ENCODE data around the gene CLMP. TPM values are rescaled to one million over a fixed set of nuclear protein-coding genes. Genes with fewer than 3 reads are reported as not detected.

Gene CLMP
- total and polyA plus RNA-seq, 9 of the 15 experiments (the other 6 are each of a cell fraction or from before 2014, with no cell fraction given) = 0.02 to 0.15 (median 0.03) TPM; not detected in 6

DNA sequence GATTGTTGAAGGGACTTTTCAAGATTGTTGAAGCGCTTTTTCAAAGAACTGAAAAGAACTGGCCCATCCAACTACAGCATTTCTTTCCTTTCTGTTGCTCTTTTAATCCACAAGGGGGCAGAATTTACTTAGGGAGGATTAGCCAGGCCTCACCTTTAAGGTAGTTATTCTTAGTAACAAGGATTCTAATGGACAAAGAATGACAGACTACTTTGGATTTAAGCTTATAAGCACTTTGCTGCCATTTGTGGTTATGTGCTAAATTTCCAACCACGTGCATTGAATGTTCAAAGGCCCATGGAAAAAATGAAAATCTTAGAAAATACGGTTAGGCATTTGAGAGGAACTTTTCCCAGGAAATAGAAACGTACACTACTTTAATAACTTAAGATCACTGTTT is 83.6 kb downstream of the CLMP start (continued):
- TF ChIP-seq, protein P1, sequence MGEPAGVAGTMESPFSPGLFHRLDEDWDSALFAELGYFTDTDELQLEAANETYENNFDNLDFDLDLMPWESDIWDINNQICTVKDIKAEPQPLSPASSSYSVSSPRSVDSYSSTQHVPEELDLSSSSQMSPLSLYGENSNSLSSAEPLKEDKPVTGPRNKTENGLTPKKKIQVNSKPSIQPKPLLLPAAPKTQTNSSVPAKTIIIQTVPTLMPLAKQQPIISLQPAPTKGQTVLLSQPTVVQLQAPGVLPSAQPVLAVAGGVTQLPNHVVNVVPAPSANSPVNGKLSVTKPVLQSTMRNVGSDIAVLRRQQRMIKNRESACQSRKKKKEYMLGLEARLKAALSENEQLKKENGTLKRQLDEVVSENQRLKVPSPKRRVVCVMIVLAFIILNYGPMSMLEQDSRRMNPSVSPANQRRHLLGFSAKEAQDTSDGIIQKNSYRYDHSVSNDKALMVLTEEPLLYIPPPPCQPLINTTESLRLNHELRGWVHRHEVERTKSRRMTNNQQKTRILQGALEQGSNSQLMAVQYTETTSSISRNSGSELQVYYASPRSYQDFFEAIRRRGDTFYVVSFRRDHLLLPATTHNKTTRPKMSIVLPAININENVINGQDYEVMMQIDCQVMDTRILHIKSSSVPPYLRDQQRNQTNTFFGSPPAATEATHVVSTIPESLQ (CRISPR knock-in tag; IDR thresholded peaks at IDR 0.05) = no peak
- TF ChIP-seq, protein P2, sequence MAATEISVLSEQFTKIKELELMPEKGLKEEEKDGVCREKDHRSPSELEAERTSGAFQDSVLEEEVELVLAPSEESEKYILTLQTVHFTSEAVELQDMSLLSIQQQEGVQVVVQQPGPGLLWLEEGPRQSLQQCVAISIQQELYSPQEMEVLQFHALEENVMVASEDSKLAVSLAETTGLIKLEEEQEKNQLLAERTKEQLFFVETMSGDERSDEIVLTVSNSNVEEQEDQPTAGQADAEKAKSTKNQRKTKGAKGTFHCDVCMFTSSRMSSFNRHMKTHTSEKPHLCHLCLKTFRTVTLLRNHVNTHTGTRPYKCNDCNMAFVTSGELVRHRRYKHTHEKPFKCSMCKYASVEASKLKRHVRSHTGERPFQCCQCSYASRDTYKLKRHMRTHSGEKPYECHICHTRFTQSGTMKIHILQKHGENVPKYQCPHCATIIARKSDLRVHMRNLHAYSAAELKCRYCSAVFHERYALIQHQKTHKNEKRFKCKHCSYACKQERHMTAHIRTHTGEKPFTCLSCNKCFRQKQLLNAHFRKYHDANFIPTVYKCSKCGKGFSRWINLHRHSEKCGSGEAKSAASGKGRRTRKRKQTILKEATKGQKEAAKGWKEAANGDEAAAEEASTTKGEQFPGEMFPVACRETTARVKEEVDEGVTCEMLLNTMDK (IDR thresholded peaks at IDR 0.05; ENCODE audit: borderline replicate concordance, insufficient read depth, low read depth, low read length, poor library complexity, severe bottlenecking) = peak; percentile 54

DNA sequence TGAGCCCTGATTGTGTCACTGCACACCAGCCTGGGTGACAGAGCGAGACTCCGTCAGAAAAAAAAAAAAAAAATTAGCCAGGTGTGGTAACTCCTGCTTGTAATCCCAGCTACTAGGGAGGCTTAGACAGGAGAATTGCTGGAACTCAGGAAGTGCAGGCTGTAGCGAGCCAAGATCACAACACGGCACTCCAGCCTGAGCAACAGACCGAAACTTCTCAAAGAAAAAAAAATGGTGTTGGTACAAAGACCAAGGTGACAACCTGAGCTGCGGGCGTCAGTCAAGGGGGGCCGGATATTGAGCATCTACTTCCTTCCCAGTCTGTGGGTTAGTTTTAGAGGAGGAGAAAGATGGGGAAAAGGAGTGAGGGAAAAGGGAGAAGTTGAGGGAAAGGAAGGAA is 84.7 kb downstream of the CLMP start:
- H2AFZ ChIP-seq (ENCODE audit: low read depth, low read length) = no peak overlapping the region
- TF ChIP-seq RHOXF2B (CRISPR knock-in tag; conservative IDR thresholded peaks at IDR 0.05) (no peak), ZNF57 (CRISPR knock-in tag; IDR thresholded peaks at IDR 0.05) (no peak), CHCHD3 (CRISPR knock-in tag; IDR thresholded peaks at IDR 0.05) (no peak)
- TF ChIP-seq, protein P3, sequence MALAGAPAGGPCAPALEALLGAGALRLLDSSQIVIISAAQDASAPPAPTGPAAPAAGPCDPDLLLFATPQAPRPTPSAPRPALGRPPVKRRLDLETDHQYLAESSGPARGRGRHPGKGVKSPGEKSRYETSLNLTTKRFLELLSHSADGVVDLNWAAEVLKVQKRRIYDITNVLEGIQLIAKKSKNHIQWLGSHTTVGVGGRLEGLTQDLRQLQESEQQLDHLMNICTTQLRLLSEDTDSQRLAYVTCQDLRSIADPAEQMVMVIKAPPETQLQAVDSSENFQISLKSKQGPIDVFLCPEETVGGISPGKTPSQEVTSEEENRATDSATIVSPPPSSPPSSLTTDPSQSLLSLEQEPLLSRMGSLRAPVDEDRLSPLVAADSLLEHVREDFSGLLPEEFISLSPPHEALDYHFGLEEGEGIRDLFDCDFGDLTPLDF (CRISPR knock-in tag; IDR thresholded peaks at IDR 0.05) = no peak
- 3% methylated on average over 7 of the region's 8 CpGs for WGBS (ENCODE audit: insufficient coverage, low coverage, missing lambda C conversion rate)
- H3K9me3 ChIP-seq (replicated peaks; ENCODE audit: control insufficient read depth, insufficient read depth, low read depth, low read length) = no peaks in the 10 kb centered on the region
- intact Hi-C loops (cut with micrococcal nuclease) (loop anchor here (2.0 to 5.0 kb wide), 2 partner anchors 152 to 368 kb away; no protein-coding TSS in a partner anchor), in situ Hi-C loops (cut with MboI) (loop anchor here (25.0 kb wide), 1 partner anchor 377 kb away; no protein-coding TSS in a partner anchor)
- H3K9ac ChIP-seq (ENCODE audit: insufficient read depth in 1 of 2, low read depth in 2 of 2, low read length in 2 of 2) = no peak overlapping the region
- H3K27me3 ChIP-seq (ENCODE audit: control insufficient read depth in 2 of 2, insufficient read depth in 2 of 2, low read length in 2 of 2) = peaks cover 21 to 34% of the 10 kb centered on the region in 2 experiments; a peak in 3 of 5 replicates
- H3K9me1 ChIP-seq (ENCODE audit: control insufficient read depth, insufficient read depth, low read length) = no peaks in the 10 kb centered on the region
- H3K4me1 ChIP-seq (replicated peaks in 1 of 2; ENCODE audit: control insufficient read depth in 2 of 2, insufficient read depth in 2 of 2, low read length in 2 of 2) = no peaks in the 10 kb centered on the region; a peak in 1 of 5 replicates
- no peak for ATAC-seq
- H3K27ac ChIP-seq (ENCODE audit: extremely low read depth, low read depth, low read length) = no peak overlapping the region
- no peak overlapping the region for H3K4me3 ChIP-seq
- no peak for FAIRE-seq
- DNase-seq (ENCODE audit: extremely low read depth in 1 of 4, low spot score in 3 of 4) = no peak
- H3K36me3 ChIP-seq (ENCODE audit: control insufficient read depth, insufficient read depth, low read length) = no peaks in the 10 kb centered on the region
- no peaks in the 10 kb centered on the region for H4K20me1 ChIP-seq (replicated peaks; ENCODE audit: control insufficient read depth, insufficient read depth, low read length)
- POLR2A ChIA-PET = interaction anchor here (1.2 kb wide), 1 partner anchor 8 kb away, joined by 4 read pairs; no protein-coding TSS in a partner anchor
- CTCF ChIA-PET (ENCODE audit: low intra/inter-chr PET ratio) = interaction anchor here (2.7 kb wide), 1 partner anchor 137 kb away, joined by 13 read pairs; no protein-coding TSS in a partner anchor
- no TSS peak for BruUV-seq (replicated peaks)
- H3K4me2 ChIP-seq (ENCODE audit: insufficient read depth, low read length) = no peak overlapping the region
- no peaks in the 10 kb centered on the region for H3K79me2 ChIP-seq (ENCODE audit: control insufficient read depth, insufficient read depth, low read length)

Data from K562 (cell line).